Uterus (tissue), 2 donors: ENCODE data around the gene C1QTNF1.

Experiments
- CTCF ChIP-seq, 4 experiments: fragments of 200-600 bp in 2 of 4; fragments of 450-650 bp in 2 of 4; sonication (generic) in 2 of 4; IDR thresholded peaks; one replicate each; pipeline ENCODE4 v1.5.1; 2016 to 2019; ENCODE audit warnings: antibody characterized with exemption in 4 of 4, mild to moderate bottlenecking in 2 of 4, moderate library complexity in 1 of 4
- POLR2A ChIP-seq, 2 donors: fragments of 450-650 bp; IDR thresholded peaks; one replicate each; pipeline ENCODE4 v1.6.1; 2016; ENCODE audit warnings: antibody characterized with exemption in 2 of 2, mild to moderate bottlenecking in 1 of 2, moderate library complexity in 1 of 2

GRCh38 chr17:79020631-79021301 lies 3.2 kb upstream of the C1QTNF1 start:
- TF ChIP-seq CTCF (IDR thresholded peaks at IDR 0.05): no peak
- no peak for TF ChIP-seq POLR2A (IDR thresholded peaks at IDR 0.05)
